ENCODE results near the gene SLC15A3.
A peak's percentile ranks its signal among the peaks of the same experiment; 100 is the strongest.

DNA sequence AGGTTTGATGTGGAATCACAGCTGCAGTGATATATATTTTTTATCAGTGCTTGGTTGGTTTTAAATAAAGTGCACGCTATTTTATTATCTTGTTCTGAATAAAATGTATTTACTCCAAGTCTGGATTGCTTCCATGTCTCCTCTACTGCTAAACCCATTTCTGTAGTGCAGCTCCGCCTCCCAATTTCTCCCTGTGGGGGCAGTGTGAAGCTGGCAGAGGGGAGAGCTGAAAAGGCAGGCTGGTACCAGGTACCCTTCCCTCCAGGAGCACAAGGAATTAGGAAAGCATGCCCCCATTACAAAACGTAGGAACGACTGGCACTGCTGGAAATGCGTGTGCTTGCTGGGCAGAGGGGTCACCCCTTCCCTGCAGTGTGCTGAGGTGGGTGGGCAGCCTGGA lies 28.6 kb downstream of the SLC15A3 start:
- TF ChIP-seq, protein P1, sequence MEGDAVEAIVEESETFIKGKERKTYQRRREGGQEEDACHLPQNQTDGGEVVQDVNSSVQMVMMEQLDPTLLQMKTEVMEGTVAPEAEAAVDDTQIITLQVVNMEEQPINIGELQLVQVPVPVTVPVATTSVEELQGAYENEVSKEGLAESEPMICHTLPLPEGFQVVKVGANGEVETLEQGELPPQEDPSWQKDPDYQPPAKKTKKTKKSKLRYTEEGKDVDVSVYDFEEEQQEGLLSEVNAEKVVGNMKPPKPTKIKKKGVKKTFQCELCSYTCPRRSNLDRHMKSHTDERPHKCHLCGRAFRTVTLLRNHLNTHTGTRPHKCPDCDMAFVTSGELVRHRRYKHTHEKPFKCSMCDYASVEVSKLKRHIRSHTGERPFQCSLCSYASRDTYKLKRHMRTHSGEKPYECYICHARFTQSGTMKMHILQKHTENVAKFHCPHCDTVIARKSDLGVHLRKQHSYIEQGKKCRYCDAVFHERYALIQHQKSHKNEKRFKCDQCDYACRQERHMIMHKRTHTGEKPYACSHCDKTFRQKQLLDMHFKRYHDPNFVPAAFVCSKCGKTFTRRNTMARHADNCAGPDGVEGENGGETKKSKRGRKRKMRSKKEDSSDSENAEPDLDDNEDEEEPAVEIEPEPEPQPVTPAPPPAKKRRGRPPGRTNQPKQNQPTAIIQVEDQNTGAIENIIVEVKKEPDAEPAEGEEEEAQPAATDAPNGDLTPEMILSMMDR (IDR thresholded peaks at IDR 0.05; ENCODE audit: low read depth, low read length) = peak; percentile 16; the same call in 1 of the 2 replicates
- no peak for TF ChIP-seq EZH2phosphoT487 (IDR thresholded peaks at IDR 0.05; ENCODE audit: low read depth)
